ENCODE data around the gene TANC1.

The TANC1 gene

GRCh38 chr2:159147690-159148089 lies 179.2 kb downstream of the TANC1 start:
- DNase-seq, result no peak

- no peak for DNase-seq
These were observed 180.5 kb downstream of the TANC1 start for GRCh38 chr2:159148901-159149300.

GRCh38 chr2:159149747-159150146 lies 181.3 kb downstream of the TANC1 start:
- no peak for DNase-seq

GRCh38 chr2:159150280-159150746 lies 181.9 kb downstream of the TANC1 start:
- no peak for DNase-seq

- DNase-seq, result no peak
These were observed 183.0 kb downstream of the TANC1 start for GRCh38 chr2:159151198-159152127.

- no peak for DNase-seq
These were observed 183.8 kb downstream of the TANC1 start for GRCh38 chr2:159152128-159152778.

GRCh38 chr2:159153063-159153462 lies 184.6 kb downstream of the TANC1 start:
- DNase-seq, result no peak

- no peak for DNase-seq
These were observed 185.0 kb downstream of the TANC1 start for GRCh38 chr2:159153463-159153862.

- no peak for DNase-seq
These were observed 185.5 kb downstream of the TANC1 start for GRCh38 chr2:159153951-159154350.

GRCh38 chr2:159154366-159154765 lies 185.9 kb downstream of the TANC1 start:
- DNase-seq, result no peak

GRCh38 chr2:159155320-159155719 lies 186.9 kb downstream of the TANC1 start:
- DNase-seq, result no peak

GRCh38 chr2:159155791-159156190 lies 187.4 kb downstream of the TANC1 start:
- no peak for DNase-seq

GRCh38 chr2:159156834-159157233 lies 188.4 kb downstream of the TANC1 start:
- no peak for DNase-seq

GRCh38 chr2:159157361-159158209 lies 189.1 kb downstream of the TANC1 start:
- DNase-seq, result no peak

- no peak for DNase-seq
These were observed 192.0 kb downstream of the TANC1 start for GRCh38 chr2:159160412-159160811.

- peak; percentile 10 for DNase-seq
These were observed 192.5 kb downstream of the TANC1 start for GRCh38 chr2:159160954-159161353.

GRCh38 chr2:159163930-159164329 lies 195.5 kb downstream of the TANC1 start:
- no peak for DNase-seq

GRCh38 chr2:159164457-159164911 lies 196.0 kb downstream of the TANC1 start:
- DNase-seq, result no peak

- no peak for DNase-seq
These were observed 196.6 kb downstream of the TANC1 start for GRCh38 chr2:159165048-159165447.

GRCh38 chr2:159168707-159169106 lies 200.3 kb downstream of the TANC1 start:
- no peak for DNase-seq

GRCh38 chr2:159169187-159169586 lies 200.7 kb downstream of the TANC1 start:
- DNase-seq, result no peak

GRCh38 chr2:159172403-159172802 lies 204.0 kb downstream of the TANC1 start:
- no peak for DNase-seq

- no peak for DNase-seq
These were observed 206.3 kb downstream of the TANC1 start for GRCh38 chr2:159174759-159175158.

Measured in inflammatory macrophage treated with lipopolysaccharide for 4 hours (primary cell).